A673 (cell line): Measurements from ENCODE around the gene SYS1.

ENCODE experiments used
- EZH2 ChIP-seq: fragments of 200-600 bp; sonication (generic); IDR thresholded peaks from 2 replicates; pipeline ENCODE4 v1.6.1; 2017; ENCODE audit warnings: borderline replicate concordance, low read depth, mild to moderate bottlenecking, mixed read lengths, antibody characterized with exemption, low read length; ENCODE audit not compliant: poor library complexity, severe bottlenecking
- TF ChIP-seq, protein P1 (sequence below): fragments of 300-800, 200-600 bp; sonication (generic); conservative IDR thresholded peaks from 2 replicates; pipeline ENCODE4 v1.5.1; 2017; ENCODE audit warnings: low read depth, mild to moderate bottlenecking, antibody characterized with exemption, low read length, moderate library complexity, mixed read lengths

DNA sequence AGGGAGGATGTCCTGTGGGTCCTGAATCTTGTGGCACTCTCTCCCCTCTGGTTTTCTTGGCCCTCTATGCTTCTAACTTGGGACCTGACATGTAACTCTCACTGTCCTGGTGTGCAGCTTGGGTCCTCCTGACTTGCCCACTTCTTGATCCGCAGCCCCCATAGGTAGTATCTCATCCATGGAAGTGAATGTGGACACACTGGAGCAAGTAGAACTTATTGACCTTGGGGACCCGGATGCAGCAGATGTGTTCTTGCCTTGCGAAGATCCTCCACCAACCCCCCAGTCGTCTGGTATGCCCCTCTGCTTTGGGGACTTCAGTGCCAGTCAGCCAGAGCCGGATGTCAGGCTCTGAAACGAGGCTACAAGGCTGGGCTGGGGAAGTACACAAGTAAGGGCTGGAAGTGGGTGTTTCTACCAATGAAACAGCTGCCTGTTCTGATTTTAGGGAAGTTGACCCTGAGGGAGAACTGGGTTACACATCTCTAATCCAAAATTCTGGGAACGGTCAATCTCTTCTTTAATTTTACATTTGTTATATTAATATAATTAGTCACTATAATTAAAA lies 45.8 kb downstream of the SYS1 start:
- TF ChIP-seq, protein P1, sequence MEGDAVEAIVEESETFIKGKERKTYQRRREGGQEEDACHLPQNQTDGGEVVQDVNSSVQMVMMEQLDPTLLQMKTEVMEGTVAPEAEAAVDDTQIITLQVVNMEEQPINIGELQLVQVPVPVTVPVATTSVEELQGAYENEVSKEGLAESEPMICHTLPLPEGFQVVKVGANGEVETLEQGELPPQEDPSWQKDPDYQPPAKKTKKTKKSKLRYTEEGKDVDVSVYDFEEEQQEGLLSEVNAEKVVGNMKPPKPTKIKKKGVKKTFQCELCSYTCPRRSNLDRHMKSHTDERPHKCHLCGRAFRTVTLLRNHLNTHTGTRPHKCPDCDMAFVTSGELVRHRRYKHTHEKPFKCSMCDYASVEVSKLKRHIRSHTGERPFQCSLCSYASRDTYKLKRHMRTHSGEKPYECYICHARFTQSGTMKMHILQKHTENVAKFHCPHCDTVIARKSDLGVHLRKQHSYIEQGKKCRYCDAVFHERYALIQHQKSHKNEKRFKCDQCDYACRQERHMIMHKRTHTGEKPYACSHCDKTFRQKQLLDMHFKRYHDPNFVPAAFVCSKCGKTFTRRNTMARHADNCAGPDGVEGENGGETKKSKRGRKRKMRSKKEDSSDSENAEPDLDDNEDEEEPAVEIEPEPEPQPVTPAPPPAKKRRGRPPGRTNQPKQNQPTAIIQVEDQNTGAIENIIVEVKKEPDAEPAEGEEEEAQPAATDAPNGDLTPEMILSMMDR: no peak
- no peak for TF ChIP-seq EZH2
